ENCODE results near the gene NCKAP5.

Gene NCKAP5

DNA sequence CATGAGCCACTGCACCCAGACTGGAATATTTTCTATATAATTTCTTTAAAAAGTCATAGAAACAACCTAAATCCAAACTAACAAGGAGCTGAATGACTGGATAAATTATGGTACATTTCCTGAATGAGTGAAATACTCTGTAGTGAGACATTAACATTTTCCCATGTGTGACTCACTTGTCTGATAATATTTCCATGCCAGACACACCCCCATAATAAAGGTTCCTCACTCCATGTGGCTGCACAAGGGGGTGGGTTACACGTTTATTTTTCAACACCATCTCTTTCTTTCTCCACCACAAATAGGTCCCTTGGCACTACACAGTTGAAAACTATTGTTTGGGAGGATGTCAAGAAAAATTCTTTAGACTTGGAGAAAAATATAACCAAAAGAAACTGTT lies 632.0 kb downstream of the NCKAP5 start:
- TF ChIP-seq POLR2AphosphoS5 (IDR thresholded peaks at IDR 0.05; ENCODE audit: low read depth, low read length) (no peak), SIN3A (IDR thresholded peaks at IDR 0.05; ENCODE audit: borderline replicate concordance, insufficient read depth, low read length) (no peak), TAF1 (IDR thresholded peaks at IDR 0.05; ENCODE audit: borderline replicate concordance, insufficient read depth, low read length) (no peak), FOXP2 (optimal IDR thresholded peaks at IDR 0.05; ENCODE audit: borderline replicate concordance, extremely low read depth, extremely low read length, insufficient read depth) (no peak), REST (IDR thresholded peaks at IDR 0.05; ENCODE audit: insufficient read depth in 1 of 2, low read depth in 2 of 2, low read length in 2 of 2) (no peak)

GRCh38 chr2:132929786-132930185 lies 638.5 kb downstream of the NCKAP5 start:
- TF ChIP-seq REST (IDR thresholded peaks at IDR 0.05; ENCODE audit: insufficient read depth in 1 of 2, low read depth in 2 of 2, low read length in 2 of 2) (no peak), TAF1 (IDR thresholded peaks at IDR 0.05; ENCODE audit: borderline replicate concordance, insufficient read depth, low read length) (no peak), SIN3A (IDR thresholded peaks at IDR 0.05; ENCODE audit: borderline replicate concordance, insufficient read depth, low read length) (no peak), POLR2AphosphoS5 (IDR thresholded peaks at IDR 0.05; ENCODE audit: low read depth, low read length) (no peak), FOXP2 (optimal IDR thresholded peaks at IDR 0.05; ENCODE audit: borderline replicate concordance, extremely low read depth, extremely low read length, insufficient read depth) (no peak)

GRCh38 chr2:132923787-132924186 lies 644.5 kb downstream of the NCKAP5 start:
- TF ChIP-seq REST (IDR thresholded peaks at IDR 0.05; ENCODE audit: insufficient read depth in 1 of 2, low read depth in 2 of 2, low read length in 2 of 2), result 0 out of 4 replicates have a peak, but pooled peaks of 1 of the 2 experiments have one; percentile 22
- no peak for TF ChIP-seq POLR2AphosphoS5 (IDR thresholded peaks at IDR 0.05; ENCODE audit: low read depth, low read length)
- no peak for TF ChIP-seq FOXP2 (optimal IDR thresholded peaks at IDR 0.05; ENCODE audit: borderline replicate concordance, extremely low read depth, extremely low read length, insufficient read depth)
- no peak for TF ChIP-seq TAF1 (IDR thresholded peaks at IDR 0.05; ENCODE audit: borderline replicate concordance, insufficient read depth, low read length)
- TF ChIP-seq SIN3A (IDR thresholded peaks at IDR 0.05; ENCODE audit: borderline replicate concordance, insufficient read depth, low read length), result no peak

DNA sequence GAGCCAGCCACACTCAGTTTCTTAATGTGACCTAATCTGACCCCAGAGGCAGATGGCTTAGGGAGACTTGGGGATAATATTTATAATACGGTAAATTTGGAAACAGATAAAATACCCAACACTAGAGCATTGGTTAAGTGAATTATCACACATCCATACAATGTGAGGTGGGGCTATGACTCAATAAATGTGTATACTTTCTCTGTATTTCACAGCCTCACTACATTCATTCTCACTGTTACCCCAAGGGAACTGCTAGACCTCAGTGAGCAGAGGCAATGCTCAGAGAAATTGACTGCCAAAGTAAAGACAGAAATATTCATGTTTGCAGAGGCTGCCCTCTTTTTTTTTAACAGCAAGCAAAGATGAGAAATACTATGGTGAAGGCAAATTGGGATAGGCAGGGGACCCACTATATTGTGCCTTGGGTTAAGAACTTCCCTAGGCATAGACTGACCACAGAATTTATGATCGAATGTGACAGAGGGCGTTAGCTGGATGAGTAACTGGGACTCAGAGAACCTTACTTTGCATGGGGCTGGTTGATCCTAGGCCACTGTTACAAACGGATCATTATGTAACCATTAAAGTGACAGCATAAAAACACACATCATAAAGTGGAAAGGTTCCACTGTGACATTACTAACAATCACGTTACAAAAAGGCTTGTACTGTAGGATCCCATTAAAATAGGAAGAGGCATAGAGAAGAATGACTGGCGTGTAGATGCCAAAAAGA lies 652.3 kb downstream of the NCKAP5 start:
- no peak for TF ChIP-seq REST (IDR thresholded peaks at IDR 0.05; ENCODE audit: insufficient read depth in 1 of 2, low read depth in 2 of 2, low read length in 2 of 2)
- no peak for TF ChIP-seq TAF1 (IDR thresholded peaks at IDR 0.05; ENCODE audit: borderline replicate concordance, insufficient read depth, low read length)
- TF ChIP-seq SIN3A (IDR thresholded peaks at IDR 0.05; ENCODE audit: borderline replicate concordance, insufficient read depth, low read length), result no peak
- TF ChIP-seq FOXP2 (optimal IDR thresholded peaks at IDR 0.05; ENCODE audit: borderline replicate concordance, extremely low read depth, extremely low read length, insufficient read depth), result no peak
- no peak for TF ChIP-seq POLR2AphosphoS5 (IDR thresholded peaks at IDR 0.05; ENCODE audit: low read depth, low read length)

Measured in PFSK-1 (cell line).